DOHH2 (cell line): ENCODE results near the gene PRPF18.

Source experiments
- CTCF ChIP-seq: fragments of 200-600 bp; sonication (generic); IDR thresholded peaks from one replicate; pipeline ENCODE4 v1.5.1; 2014; ENCODE audit warnings: antibody characterized with exemption, mild to moderate bottlenecking, low read depth, low read length; ENCODE audit not compliant: poor library complexity, severe bottlenecking
- EZH2phosphoT487 ChIP-seq: fragments of 200-600 bp; sonication (generic); IDR thresholded peaks from 2 replicates; pipeline ENCODE4 v1.6.1; 2017; ENCODE audit warnings: borderline replicate concordance, mild to moderate bottlenecking, antibody characterized with exemption, low read length, moderate library complexity, mixed read lengths

DNA sequence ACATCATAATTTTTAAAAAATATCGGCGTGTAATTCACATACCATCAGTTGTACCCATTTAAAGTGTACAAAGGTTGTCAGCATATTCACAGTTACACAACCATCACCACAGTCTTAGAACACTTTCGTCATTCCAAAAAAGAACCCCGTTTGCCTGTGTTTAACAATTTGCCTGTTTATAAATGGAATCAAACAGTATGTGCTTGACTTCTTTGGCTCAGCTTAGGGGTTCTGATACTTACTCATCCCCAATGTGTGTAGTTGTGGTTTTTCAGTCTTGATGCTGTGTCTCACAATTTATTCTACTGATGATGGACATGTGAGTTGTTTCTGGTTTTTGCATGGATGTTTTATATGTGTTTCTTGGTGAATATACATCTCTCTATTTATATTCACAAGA, 50.0 kb downstream of the PRPF18 start:
- TF ChIP-seq CTCF: no peak
- TF ChIP-seq EZH2phosphoT487: no peak
